T-helper 2 cell treated with Interferon-gamma antibody and Interleukin-4, amounts not matched to agents 100 ng/mL and 5 ng/mL, for 36 hours (primary cell): ENCODE results near the gene ABCF2. TPM values are rescaled to one million over a fixed set of nuclear protein-coding genes. Genes with fewer than 3 reads are reported as not detected.

ENCODE experiments used
- intact Hi-C: fragments of 100-400 bp; cut with micrococcal nuclease; formaldehyde crosslinking; loops from one replicate; pipeline ENCODE4 v1.15.1; 2023
- total RNA-seq: library from RNA; stranded (reverse); gene quantifications from 2 replicates; pipeline ENCODE4 v1.2.3, GENCODE V29; 2022

The ABCF2 gene
- total RNA-seq, 1 donor from 2014 or later: 47.2 TPM

GRCh38 chr7:151242159-151243044 is 15.4 kb upstream of the ABCF2 start:
- intact Hi-C loops: no loop called here

GRCh38 chr7:151241755-151242096 is 14.7 kb upstream of the ABCF2 start:
- intact Hi-C loops: no loop called here

- intact Hi-C loops: no loop called here
Observed at GRCh38 chr7:151240942-151241754, 14.1 kb upstream of the ABCF2 start.

- intact Hi-C loops: no loop called here
Observed at GRCh38 chr7:151240536-151240935, 13.5 kb upstream of the ABCF2 start.

GRCh38 chr7:151239837-151240459 is 12.9 kb upstream of the ABCF2 start:
- intact Hi-C loops: no loop called here

GRCh38 chr7:151238924-151239836 is 12.2 kb upstream of the ABCF2 start:
- intact Hi-C loops: no loop called here

GRCh38 chr7:151238190-151238810 is 11.3 kb upstream of the ABCF2 start:
- intact Hi-C loops: no loop called here

- intact Hi-C loops: no loop called here
Observed at GRCh38 chr7:151237244-151238189, 10.5 kb upstream of the ABCF2 start.

- intact Hi-C loops: no loop called here
Observed at GRCh38 chr7:151236406-151236805, 9.4 kb upstream of the ABCF2 start.

GRCh38 chr7:151235091-151235787 is 8.2 kb upstream of the ABCF2 start:
- intact Hi-C loops: no loop called here

GRCh38 chr7:151233804-151234203 is 6.8 kb upstream of the ABCF2 start:
- intact Hi-C loops: loop anchor here (2.0 kb wide), 4 partner anchors 27 to 175 kb away; partner anchors contain the start of genes FASTK and SLC4A2

- intact Hi-C loops: loop anchor here (1.0 to 2.0 kb wide), 5 partner anchors 11 to 174 kb away; partner anchors contain the start of genes FASTK and SLC4A2
Observed at GRCh38 chr7:151232917-151233701, 6.1 kb upstream of the ABCF2 start.

- intact Hi-C loops: loop anchor here (1.0 to 2.0 kb wide), 5 partner anchors 12 to 174 kb away; partner anchors contain the start of genes FASTK and SLC4A2
Observed at GRCh38 chr7:151232091-151232916, 5.3 kb upstream of the ABCF2 start, which contains the start of gene CHPF2. TSS of gene CHPF2 (plus strand) at chr7:151232483. CDS start at chr7:151234012, 1,529 bp downstream.

GRCh38 chr7:151231080-151231479 is 4.1 kb upstream of the ABCF2 start:
- intact Hi-C loops: no loop called here

GRCh38 chr7:151229249-151229648 is 2.2 kb upstream of the ABCF2 start:
- intact Hi-C loops: no loop called here

- intact Hi-C loops: no loop called here
Observed at GRCh38 chr7:151228024-151228866, 1.2 kb upstream of the ABCF2 start.
